Measurements from ENCODE around the gene C19orf38. TPM values are rescaled to one million over a fixed set of nuclear protein-coding genes. Genes with fewer than 3 reads are reported as not detected.
"Not testable (repeated sequence)": the region's sequence is repeated elsewhere in the genome, so short reads cannot be mapped to it uniquely, and the experiment has no call there.

C19orf38 gene
- total RNA-seq, 2 experiments from 2014 or later: 1.2 to 1.7 TPM

GRCh38 chr19:10839114-10840050, 8.8 kb upstream of the C19orf38 start:
- Mint-ChIP-seq H3K4me1 (peaks cover 18% of the 10 kb centered on the region), H3K27me3 (peaks cover 3% of the 10 kb centered on the region)
- CTCF ChIA-PET: interaction anchor here (0.9 to 2.8 kb wide), 6 partner anchors 11 to 102 kb away, joined by 3 to 15 read pairs (median 4); no protein-coding TSS in a partner anchor

GRCh38 chr19:10842788-10843187, 5.4 kb upstream of the C19orf38 start:
- peaks cover 6% of the 10 kb centered on the region for H3K27me3 Mint-ChIP-seq
- H3K4me1 Mint-ChIP-seq: peaks cover 14% of the 10 kb centered on the region
- H3K4me3 Mint-ChIP-seq: no peak overlapping the region
- no peak for DNase-seq
- no peak for ATAC-seq
- H3K36me3 Mint-ChIP-seq: peaks cover 13% of the 10 kb centered on the region
- CTCF ChIA-PET: interaction anchor here (2.5 kb wide), 1 partner anchor 21 kb away, joined by 10 read pairs; no protein-coding TSS in a partner anchor
- H3K27ac Mint-ChIP-seq: no peak overlapping the region
- H3K9me3 Mint-ChIP-seq (ENCODE audit: low read depth): peaks cover 7% of the 10 kb centered on the region

More at GRCh38 chr19:10839114-10840050, 8.8 kb upstream of the C19orf38 start:
- peaks cover 7% of the 10 kb centered on the region for H3K9me3 Mint-ChIP-seq (ENCODE audit: low read depth)
- ATAC-seq: no peak
- DNase-seq: no peak
- H3K27ac Mint-ChIP-seq: no peak overlapping the region
- no peak overlapping the region for H3K4me3 Mint-ChIP-seq
- H3K36me3 Mint-ChIP-seq: peaks cover 7% of the 10 kb centered on the region

GRCh38 chr19:10846500-10847202, 1.6 kb upstream of the C19orf38 start:
- ATAC-seq: peak; percentile 33
- peaks cover 7% of the 10 kb centered on the region for H3K9me3 Mint-ChIP-seq (ENCODE audit: low read depth)
- peaks cover 24% of the 10 kb centered on the region for H3K4me1 Mint-ChIP-seq
- peak; percentile 63 for DNase-seq
- peaks cover 13% of the 10 kb centered on the region for H3K36me3 Mint-ChIP-seq
- no peak overlapping the region for H3K4me3 Mint-ChIP-seq
- CTCF ChIA-PET: interaction anchor here (0.8 to 2.2 kb wide), 5 partner anchors 11 to 129 kb away, joined by 3 to 9 read pairs (median 4); partner anchors contain the start of genes DNM2 and TMED1
- H3K27me3 Mint-ChIP-seq: peaks cover 9% of the 10 kb centered on the region
- H3K27ac Mint-ChIP-seq: peak overlapping the region; percentile 61

GRCh38 chr19:10850631-10851030, 2.4 kb downstream of the C19orf38 start:
- DNase-seq (no peak), ATAC-seq (no peak)
- Mint-ChIP-seq H3K36me3 (peaks cover 9% of the 10 kb centered on the region), H3K27me3 (peaks cover 3% of the 10 kb centered on the region), H3K27ac (no peak overlapping the region), H3K4me1 (peaks cover 24% of the 10 kb centered on the region), H3K9me3 (ENCODE audit: low read depth) (peaks cover 5% of the 10 kb centered on the region), H3K4me3 (no peak overlapping the region)
- CTCF ChIA-PET: interaction anchor here (1.3 to 6.3 kb wide), 3 partner anchors 8 to 133 kb away, joined by 4 to 60 read pairs (median 11); partner anchors contain the start of gene DNM2

- H3K4me1 Mint-ChIP-seq: peaks cover 14% of the 10 kb centered on the region
- no peaks in the 10 kb centered on the region for H3K36me3 Mint-ChIP-seq
- no peak for ATAC-seq
- peaks cover 3% of the 10 kb centered on the region for H3K27me3 Mint-ChIP-seq
- no peak for DNase-seq
- H3K9me3 Mint-ChIP-seq (ENCODE audit: low read depth): no peaks in the 10 kb centered on the region
- H3K4me3 Mint-ChIP-seq: no peak overlapping the region
- CTCF ChIA-PET: interaction anchor here (1.0 to 6.3 kb wide), 4 partner anchors 14 to 24 kb away, joined by 3 to 60 read pairs (median 4); partner anchors contain the start of gene TMED1
- H3K27ac Mint-ChIP-seq: no peak overlapping the region
These were observed 4.0 kb downstream of the C19orf38 start for GRCh38 chr19:10852098-10852800.

- H3K27me3 Mint-ChIP-seq: peaks cover 3% of the 10 kb centered on the region
- no peaks in the 10 kb centered on the region for H3K9me3 Mint-ChIP-seq (ENCODE audit: low read depth)
- peaks cover 9% of the 10 kb centered on the region for H3K4me1 Mint-ChIP-seq
- H3K4me3 Mint-ChIP-seq: no peak overlapping the region
- H3K36me3 Mint-ChIP-seq: no peaks in the 10 kb centered on the region
- CTCF ChIA-PET: interaction anchor here (1.3 to 6.3 kb wide), 2 partner anchors 13 to 14 kb away, joined by 4 to 60 read pairs; no protein-coding TSS in a partner anchor
- no peak overlapping the region for H3K27ac Mint-ChIP-seq
- no peak for DNase-seq
- no peak for ATAC-seq
These were observed 4.7 kb downstream of the C19orf38 start for GRCh38 chr19:10852941-10853340.

GRCh38 chr19:10854350-10855089, 6.3 kb downstream of the C19orf38 start:
- no peak for DNase-seq
- Mint-ChIP-seq H3K36me3 (no peaks in the 10 kb centered on the region), H3K4me1 (peaks cover 4% of the 10 kb centered on the region), H3K4me3 (no peak overlapping the region), H3K27me3 (peaks cover 3% of the 10 kb centered on the region), H3K27ac (no peak overlapping the region), H3K9me3 (ENCODE audit: low read depth) (no peaks in the 10 kb centered on the region)
- no peak for ATAC-seq
- CTCF ChIA-PET: interaction anchor here (0.9 to 6.3 kb wide), 11 partner anchors 12 to 155 kb away, joined by 3 to 60 read pairs (median 5); partner anchors contain the start of genes DNM2, QTRT1 and TMED1

GRCh38 chr19:10855879-10856522, 7.8 kb downstream of the C19orf38 start:
- Mint-ChIP-seq H3K9me3 (ENCODE audit: low read depth) (no peaks in the 10 kb centered on the region), H3K36me3 (no peaks in the 10 kb centered on the region), H3K27me3 (peaks cover under 1% of the 10 kb centered on the region), H3K27ac (no peak overlapping the region), H3K4me1 (peaks cover 4% of the 10 kb centered on the region), H3K4me3 (no peak overlapping the region)
- DNase-seq (no peak), ATAC-seq (no peak)
- CTCF ChIA-PET: interaction anchor here (1.0 to 6.3 kb wide), 9 partner anchors 10 to 156 kb away, joined by 3 to 60 read pairs (median 9); partner anchors contain the start of genes DNM2, QTRT1 and TMED1

GRCh38 chr19:10856899-10857298, 8.7 kb downstream of the C19orf38 start:
- not testable (repeated sequence) for H3K4me1 Mint-ChIP-seq; ATAC-seq; H3K9me3 Mint-ChIP-seq (ENCODE audit: low read depth); H3K36me3 Mint-ChIP-seq; H3K27me3 Mint-ChIP-seq; H3K27ac Mint-ChIP-seq; DNase-seq; H3K4me3 Mint-ChIP-seq
- CTCF ChIA-PET: interaction anchor here (1.0 to 5.4 kb wide), 7 partner anchors 11 to 157 kb away, joined by 3 to 44 read pairs (median 13); partner anchors contain the start of genes DNM2, QTRT1 and TMED1

GRCh38 chr19:10858204-10858828, 10.1 kb downstream of the C19orf38 start:
- ATAC-seq: peak; percentile 73
- no peak overlapping the region for H3K4me3 Mint-ChIP-seq
- no peaks in the 10 kb centered on the region for H3K36me3 Mint-ChIP-seq
- peaks cover 6% of the 10 kb centered on the region for H3K4me1 Mint-ChIP-seq
- CTCF ChIA-PET: interaction anchor here (0.6 to 5.4 kb wide), 30 partner anchors 8 to 308 kb away, joined by 3 to 44 read pairs (median 5); partner anchors contain the start of genes DNM2, QTRT1 and TMED1
- no peaks in the 10 kb centered on the region for H3K27me3 Mint-ChIP-seq
- no peak overlapping the region for H3K27ac Mint-ChIP-seq
- H3K9me3 Mint-ChIP-seq (ENCODE audit: low read depth): no peaks in the 10 kb centered on the region
- peak; percentile 65 for DNase-seq

- DNase-seq: peak; percentile 64
- CTCF ChIA-PET: interaction anchor here (0.7 to 9.2 kb wide), 8 partner anchors 12 to 148 kb away, joined by 3 to 132 read pairs (median 4); partner anchors contain the start of genes DNM2 and TMED1
- Mint-ChIP-seq H3K4me3 (no peak overlapping the region), H3K9me3 (ENCODE audit: low read depth) (no peaks in the 10 kb centered on the region), H3K4me1 (peaks cover 21% of the 10 kb centered on the region), H3K36me3 (no peaks in the 10 kb centered on the region), H3K27me3 (no peaks in the 10 kb centered on the region), H3K27ac (no peak overlapping the region)
- ATAC-seq: no peak
These were observed 13.0 kb downstream of the C19orf38 start for GRCh38 chr19:10861103-10861651.

All from activated CD8-positive, alpha-beta memory T cell treated with anti-CD3 and anti-CD28 coated beads, Interleukin-2, amount 10 ng/mL, durations not matched to agents 7 days and 5 days (primary cell).